GM06990 (cell line): Measurements from ENCODE around the gene RAP1GAP.

Experiments
- DNase-seq: peaks from one replicate; pipeline ENCODE4 v3.0.0-alpha.2; 2011; ENCODE audit not compliant: insufficient read length; ENCODE audit errors: extremely low read depth
- H3K27me3 ChIP-seq: replicated peaks from 2 replicates; pipeline ENCODE4 v1.6.0; 2011; ENCODE audit warnings: low read length; ENCODE audit not compliant: control insufficient read depth, insufficient read depth
- H3K36me3 ChIP-seq: 2 replicates; pipeline ENCODE4 v1.5.1; 2011; ENCODE audit warnings: low read length; ENCODE audit not compliant: control insufficient read depth, insufficient read depth
- H3K4me3 ChIP-seq: replicated peaks from 2 replicates; pipeline ENCODE4 v1.5.1; 2011; ENCODE audit warnings: low read depth, mild to moderate bottlenecking, control low read depth, low read length
- CTCF ChIP-seq: IDR thresholded peaks from 2 replicates; pipeline ENCODE4 v1.5.1; 2011; ENCODE audit warnings: low read length, control low read depth, mild to moderate bottlenecking, inconsistent platforms; ENCODE audit not compliant: insufficient read depth, poor library complexity, severe bottlenecking

The RAP1GAP gene

DNA sequence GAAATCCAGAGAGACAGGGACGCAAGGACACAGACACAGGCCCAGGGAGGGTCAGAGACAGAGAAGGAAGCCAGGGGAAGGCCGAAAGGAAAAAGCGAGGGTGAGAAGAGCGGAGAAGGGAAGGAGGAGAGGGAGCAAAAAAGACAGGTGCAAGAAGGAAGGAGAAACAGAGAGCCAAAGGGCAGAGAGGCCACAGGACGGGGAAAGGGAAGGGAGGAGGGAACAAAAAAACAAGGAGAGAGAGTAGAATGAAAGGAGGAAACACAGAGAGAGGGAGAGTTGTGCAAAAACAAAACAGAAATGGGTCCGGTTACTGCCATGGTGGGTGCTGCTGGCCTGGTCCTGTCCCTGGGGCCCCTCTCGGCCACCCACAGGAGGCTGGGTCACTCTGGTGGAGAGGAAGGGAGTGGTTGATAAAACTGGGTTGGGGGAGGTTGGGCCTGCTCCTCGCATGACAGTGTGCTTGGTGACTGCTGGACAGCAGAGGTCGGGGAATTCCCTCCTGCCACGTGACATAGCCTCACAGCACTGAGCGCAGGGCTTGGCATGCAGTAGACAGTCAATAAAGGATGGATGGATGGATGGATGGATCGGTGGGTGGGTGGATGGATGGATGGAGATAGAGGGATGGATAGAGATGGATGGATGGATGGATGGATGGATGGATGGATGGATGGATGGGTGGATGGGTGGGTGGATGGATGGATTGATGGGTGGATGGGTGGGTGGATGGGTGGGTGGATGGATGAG is 64.8 kb downstream of the RAP1GAP start:
- no peaks in the 10 kb centered on the region for H3K27me3 ChIP-seq
- no peak overlapping the region for H3K4me3 ChIP-seq
- no peak for DNase-seq
- no peaks in the 10 kb centered on the region for H3K36me3 ChIP-seq
- no peak for TF ChIP-seq CTCF

DNA sequence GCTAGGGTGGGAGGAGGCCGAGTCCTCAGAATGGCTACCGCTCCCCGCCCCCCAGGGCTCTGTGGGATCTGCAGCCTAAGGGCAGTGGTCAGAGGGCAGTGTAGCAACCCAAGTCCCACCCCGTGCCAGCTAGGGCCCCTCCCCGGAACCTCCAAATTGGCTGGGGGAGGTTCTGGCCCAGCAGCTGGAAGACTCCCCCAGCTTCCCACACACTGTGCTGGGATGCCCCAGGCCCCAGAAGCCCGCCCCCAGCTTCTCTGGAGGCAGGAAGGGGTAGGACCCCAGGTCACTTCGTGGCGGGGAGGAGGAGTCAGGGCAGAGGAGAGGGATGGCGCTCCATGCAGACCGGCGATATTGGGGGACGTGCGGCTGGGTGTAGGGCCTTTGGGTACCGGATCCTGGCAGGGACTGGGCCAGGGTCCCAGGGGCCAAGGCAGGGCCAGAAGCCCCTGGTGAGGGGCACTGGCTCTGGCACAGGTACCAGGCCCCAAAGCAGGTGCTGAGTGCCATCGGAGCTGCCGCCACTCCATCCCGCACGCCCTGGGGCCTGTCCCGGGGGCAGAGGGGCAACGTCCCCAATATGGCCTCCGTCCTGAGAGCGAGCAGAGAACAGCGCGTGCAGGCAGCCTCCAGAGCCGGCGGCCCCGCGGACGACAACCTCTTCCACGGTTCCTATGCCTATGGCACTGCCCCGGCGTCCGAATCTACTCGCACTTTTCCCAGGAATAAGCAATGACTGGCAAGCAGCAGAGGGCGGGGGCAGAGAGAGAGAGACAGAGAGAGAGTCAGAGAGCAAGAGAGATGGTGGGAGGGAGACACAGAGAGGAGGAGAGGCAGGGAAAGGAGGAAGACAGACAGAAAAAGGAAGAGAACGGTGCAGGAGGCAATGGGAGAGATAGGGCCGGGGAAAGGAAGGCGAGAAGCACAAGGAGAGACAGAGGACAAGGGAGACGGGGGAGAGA is 65.7 kb downstream of the RAP1GAP start:
- H3K4me3 ChIP-seq = no peak overlapping the region
- H3K36me3 ChIP-seq = no peaks in the 10 kb centered on the region
- no peak for TF ChIP-seq CTCF
- H3K27me3 ChIP-seq = no peaks in the 10 kb centered on the region
- DNase-seq = no peak

- Histone ChIP-seq H3K4me3 (no peak overlapping the region), H3K27me3 (no peaks in the 10 kb centered on the region), H3K36me3 (no peaks in the 10 kb centered on the region)
- no peak for TF ChIP-seq CTCF
- DNase-seq = no peak
These were observed 67.7 kb downstream of the RAP1GAP start for GRCh38 chr1:21601278-21602048.

DNA sequence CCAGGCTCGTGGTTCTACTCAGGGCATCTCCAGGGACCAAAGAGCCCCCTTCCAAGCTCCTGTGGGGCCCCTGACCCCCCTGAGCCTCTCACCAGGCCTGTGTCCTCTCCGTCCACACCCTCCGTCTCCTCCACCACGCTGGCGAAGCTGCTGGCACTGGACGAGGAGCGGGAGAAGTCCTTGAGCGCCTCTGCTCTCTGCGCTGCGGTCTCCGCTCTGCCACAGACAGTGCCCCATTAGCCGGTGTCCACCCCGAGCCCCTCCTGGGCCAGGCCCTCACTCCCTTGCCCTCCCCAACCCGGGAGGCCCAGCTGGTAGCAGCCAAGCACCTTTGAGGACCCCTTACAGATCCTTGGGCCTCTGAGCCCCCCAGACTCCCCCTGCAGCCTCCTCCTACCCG is 69.8 kb downstream of the RAP1GAP start:
- H3K4me3 ChIP-seq = no peak overlapping the region
- H3K36me3 ChIP-seq = no peaks in the 10 kb centered on the region
- no peaks in the 10 kb centered on the region for H3K27me3 ChIP-seq
- TF ChIP-seq CTCF = no peak
- DNase-seq = no peak

DNA sequence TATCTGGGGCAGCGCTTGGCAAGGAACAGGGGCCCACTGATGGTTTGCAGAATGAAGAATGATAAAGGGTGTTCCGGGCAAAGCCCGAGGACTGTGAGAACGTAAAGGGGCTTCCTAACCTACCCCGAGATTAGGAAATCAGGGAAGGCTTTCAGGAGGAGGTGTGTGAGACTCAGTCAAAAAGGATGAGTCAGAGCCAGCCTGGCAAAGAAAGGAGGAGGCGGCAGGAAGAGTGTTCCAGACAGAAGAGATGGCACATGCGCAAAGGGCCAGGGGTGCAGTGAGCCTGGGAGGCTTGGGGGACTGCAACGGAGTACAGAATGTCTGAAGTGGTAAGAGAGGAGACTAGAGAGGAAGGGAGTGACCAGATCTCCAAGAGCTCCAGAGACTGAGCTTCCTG is 70.3 kb downstream of the RAP1GAP start:
- Histone ChIP-seq H3K36me3 (no peaks in the 10 kb centered on the region), H3K27me3 (no peaks in the 10 kb centered on the region), H3K4me3 (no peak overlapping the region)
- no peak for DNase-seq
- no peak for TF ChIP-seq CTCF
